K562 (cell line): ENCODE data around the gene CHMP2A. TPM values are rescaled to one million over a fixed set of nuclear protein-coding genes. Genes with fewer than 3 reads are reported as not detected.

ENCODE experiments used
- ARID1B ChIP-seq: fragments of 450-650 bp; IDR thresholded peaks from 2 replicates; pipeline ENCODE4 v1.6.1; 2016; ENCODE audit warnings: antibody characterized with exemption, mild to moderate bottlenecking, inconsistent platforms
- BCL6 ChIP-seq: fragments of 250-450 bp; sonication (Bioruptor Pico); IDR thresholded peaks from 2 replicates; pipeline ENCODE4 v1.4.0; 2020
- DACH1 ChIP-seq: fragments of 450-650 bp; IDR thresholded peaks from 2 replicates; pipeline ENCODE4 v1.6.1; 2018; ENCODE audit not compliant: partially characterized antibody
- ETV1 ChIP-seq: fragments of 450-650 bp; conservative IDR thresholded peaks from 2 replicates; pipeline ENCODE4 v1.6.1; 2016; ENCODE audit warnings: missing genetic modification characterization, control low read depth, low read depth, missing compliant biosample characterization
- FOSL1 ChIP-seq: fragments of 200-800 bp; sonication (Bioruptor generic); conservative IDR thresholded peaks from 2 replicates; pipeline ENCODE4 v1.6.1; 2016; ENCODE audit warnings: missing genetic modification characterization, missing compliant biosample characterization
- JUND ChIP-seq, 2 experiments: IDR thresholded peaks; 2 replicates in 1 of 2; 3 replicates in 1 of 2; pipeline ENCODE4 v1.6.1; 2011; ENCODE audit warnings: borderline replicate concordance in 2 of 2, low read depth in 2 of 2, low read length in 2 of 2, improper control_type of control experiment in 1 of 2, missing biosample characterization in 1 of 2, missing genetic modification characterization in 1 of 2, missing genetic modification reagents in 1 of 2
- MECOM ChIP-seq: fragments of 250-450 bp; sonication (Bioruptor Pico); IDR thresholded peaks from 2 replicates; pipeline ENCODE4 v1.8.0; 2022; ENCODE audit warnings: inconsistent platforms
- TAL1 ChIP-seq: fragments of 450-650 bp; IDR thresholded peaks from 2 replicates; pipeline ENCODE4 v1.6.1; 2016; ENCODE audit warnings: mild to moderate bottlenecking
- TCF7 ChIP-seq: sonication (generic); IDR thresholded peaks from 2 replicates; pipeline ENCODE4 v1.6.1; 2016; ENCODE audit warnings: antibody characterized with exemption, borderline replicate concordance
- ZNF282 ChIP-seq: sonication (generic); formaldehyde crosslinking; IDR thresholded peaks from 2 replicates; pipeline ENCODE4 v1.8.1; 2023; ENCODE audit warnings: missing genetic modification reagents
- polyA plus RNA-seq, 8 experiments: library from polyadenylated mRNA; depleted of rRNA in 4 of 8; stranded (reverse) in 5 of 8; unstranded in 3 of 8; fragments of >200 nt; fragmentation: Nextera tagmentation in 2 of 8; fragmentation: Illumina TruSeq in 1 of 8; extraction: Ambion mirVana in 2 of 8; extraction: Trizol in 1 of 8; gene quantifications; 2 replicates each; pipeline versions ENCODE4 v1.2.1 to v1.2.3, GENCODE V29; 2011 to 2014; ENCODE audit warnings: inconsistent platforms in 1 of 8, missing spikeins in 1 of 8
- total RNA-seq, 7 experiments: library from RNA; depleted of rRNA in 6 of 7; stranded (reverse); fragments of >200 nt in 6 of 7; fragmentation: Illumina TruSeq in 2 of 7; extraction: Trizol in 2 of 7; gene quantifications; 2 replicates each; pipeline versions ENCODE4 v1.2.1 to v1.2.3, GENCODE V29; 2011 to 2021; ENCODE audit warnings: low replicate concordance in 1 of 7
- TF ChIP-seq, protein P1 (sequence below): fragments of 450-650 bp; IDR thresholded peaks from 2 replicates; pipeline ENCODE4 v1.6.1; 2017; ENCODE audit warnings: antibody characterized with exemption
- TF ChIP-seq, protein P2 (sequence below): sonication (generic); formaldehyde crosslinking; IDR thresholded peaks from 2 replicates; pipeline ENCODE4 v1.9.0; 2022; ENCODE audit warnings: mild to moderate bottlenecking, missing genetic modification reagents
- TF ChIP-seq, protein P3 (sequence below), 2 experiments: fragments of 450-650 bp; formaldehyde crosslinking in 1 of 2; IDR thresholded peaks; 2 replicates each; pipeline versions ENCODE4 v1.4.0 to v1.6.1; 2014 to 2020; ENCODE audit warnings: mild to moderate bottlenecking in 2 of 2, borderline replicate concordance in 1 of 2, low read depth in 1 of 2
- TF ChIP-seq, protein P4 (sequence below): fragments of 200-800 bp; sonication (Bioruptor generic); IDR thresholded peaks from 2 replicates; pipeline ENCODE4 v1.6.1; 2017; ENCODE audit warnings: missing genetic modification characterization, missing compliant biosample characterization

CHMP2A gene
- total and polyA plus RNA-seq, 9 of the 15 experiments (the other 6 are each of a cell fraction or from before 2014, with no cell fraction given), result 57.6 to 159 (median 87.2) TPM

DNA sequence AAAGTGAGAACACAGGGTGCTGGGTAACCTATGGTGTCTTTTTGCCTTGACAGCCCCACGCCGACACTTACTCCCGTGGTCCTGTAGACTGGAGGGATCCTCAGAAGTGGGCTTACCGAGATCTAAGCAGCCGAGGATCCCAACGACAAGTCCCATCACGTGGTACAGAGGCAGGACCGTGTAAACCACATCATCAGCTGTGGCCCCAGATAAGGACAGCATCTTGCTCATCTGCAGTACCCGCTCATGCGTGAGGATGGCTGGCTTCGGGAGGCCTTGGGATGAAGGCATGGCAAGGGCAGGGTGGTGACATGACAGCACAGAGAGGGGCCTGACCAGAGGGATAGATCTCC is 45.2 kb downstream of the CHMP2A start (continued):
- peak; percentile 46; the same call in 1 of the 2 replicates for TF ChIP-seq JUND (IDR thresholded peaks at IDR 0.05; ENCODE audit: borderline replicate concordance, low read depth, low read length)
- TF ChIP-seq JUND (tag; IDR thresholded peaks at IDR 0.05; ENCODE audit: borderline replicate concordance, low read depth, low read length), result no peak
- TF ChIP-seq DACH1, result peak; percentile 66
- TF ChIP-seq MECOM (CRISPR knock-in tag), result peak; percentile 49; the same call in 1 of the 2 replicates
- TF ChIP-seq ETV1 (tag), result no peak
- no peak for TF ChIP-seq ZNF282 (CRISPR knock-in tag)
- TF ChIP-seq, protein P1, sequence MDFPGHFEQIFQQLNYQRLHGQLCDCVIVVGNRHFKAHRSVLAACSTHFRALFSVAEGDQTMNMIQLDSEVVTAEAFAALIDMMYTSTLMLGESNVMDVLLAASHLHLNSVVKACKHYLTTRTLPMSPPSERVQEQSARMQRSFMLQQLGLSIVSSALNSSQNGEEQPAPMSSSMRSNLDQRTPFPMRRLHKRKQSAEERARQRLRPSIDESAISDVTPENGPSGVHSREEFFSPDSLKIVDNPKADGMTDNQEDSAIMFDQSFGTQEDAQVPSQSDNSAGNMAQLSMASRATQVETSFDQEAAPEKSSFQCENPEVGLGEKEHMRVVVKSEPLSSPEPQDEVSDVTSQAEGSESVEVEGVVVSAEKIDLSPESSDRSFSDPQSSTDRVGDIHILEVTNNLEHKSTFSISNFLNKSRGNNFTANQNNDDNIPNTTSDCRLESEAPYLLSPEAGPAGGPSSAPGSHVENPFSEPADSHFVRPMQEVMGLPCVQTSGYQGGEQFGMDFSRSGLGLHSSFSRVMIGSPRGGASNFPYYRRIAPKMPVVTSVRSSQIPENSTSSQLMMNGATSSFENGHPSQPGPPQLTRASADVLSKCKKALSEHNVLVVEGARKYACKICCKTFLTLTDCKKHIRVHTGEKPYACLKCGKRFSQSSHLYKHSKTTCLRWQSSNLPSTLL, result no peak
- TF ChIP-seq, protein P2, sequence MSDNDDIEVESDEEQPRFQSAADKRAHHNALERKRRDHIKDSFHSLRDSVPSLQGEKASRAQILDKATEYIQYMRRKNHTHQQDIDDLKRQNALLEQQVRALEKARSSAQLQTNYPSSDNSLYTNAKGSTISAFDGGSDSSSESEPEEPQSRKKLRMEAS, result peak; percentile 74
- peak; percentile 46 for TF ChIP-seq TAL1
- peak; percentile 66; the same call in 1 of the 2 replicates for TF ChIP-seq ARID1B
- TF ChIP-seq, protein P3, sequence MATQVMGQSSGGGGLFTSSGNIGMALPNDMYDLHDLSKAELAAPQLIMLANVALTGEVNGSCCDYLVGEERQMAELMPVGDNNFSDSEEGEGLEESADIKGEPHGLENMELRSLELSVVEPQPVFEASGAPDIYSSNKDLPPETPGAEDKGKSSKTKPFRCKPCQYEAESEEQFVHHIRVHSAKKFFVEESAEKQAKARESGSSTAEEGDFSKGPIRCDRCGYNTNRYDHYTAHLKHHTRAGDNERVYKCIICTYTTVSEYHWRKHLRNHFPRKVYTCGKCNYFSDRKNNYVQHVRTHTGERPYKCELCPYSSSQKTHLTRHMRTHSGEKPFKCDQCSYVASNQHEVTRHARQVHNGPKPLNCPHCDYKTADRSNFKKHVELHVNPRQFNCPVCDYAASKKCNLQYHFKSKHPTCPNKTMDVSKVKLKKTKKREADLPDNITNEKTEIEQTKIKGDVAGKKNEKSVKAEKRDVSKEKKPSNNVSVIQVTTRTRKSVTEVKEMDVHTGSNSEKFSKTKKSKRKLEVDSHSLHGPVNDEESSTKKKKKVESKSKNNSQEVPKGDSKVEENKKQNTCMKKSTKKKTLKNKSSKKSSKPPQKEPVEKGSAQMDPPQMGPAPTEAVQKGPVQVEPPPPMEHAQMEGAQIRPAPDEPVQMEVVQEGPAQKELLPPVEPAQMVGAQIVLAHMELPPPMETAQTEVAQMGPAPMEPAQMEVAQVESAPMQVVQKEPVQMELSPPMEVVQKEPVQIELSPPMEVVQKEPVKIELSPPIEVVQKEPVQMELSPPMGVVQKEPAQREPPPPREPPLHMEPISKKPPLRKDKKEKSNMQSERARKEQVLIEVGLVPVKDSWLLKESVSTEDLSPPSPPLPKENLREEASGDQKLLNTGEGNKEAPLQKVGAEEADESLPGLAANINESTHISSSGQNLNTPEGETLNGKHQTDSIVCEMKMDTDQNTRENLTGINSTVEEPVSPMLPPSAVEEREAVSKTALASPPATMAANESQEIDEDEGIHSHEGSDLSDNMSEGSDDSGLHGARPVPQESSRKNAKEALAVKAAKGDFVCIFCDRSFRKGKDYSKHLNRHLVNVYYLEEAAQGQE (IDR thresholded peaks at IDR 0.05; ENCODE audit: borderline replicate concordance), result peak; percentile 35; the same call in 1 of the 2 replicates
- TF ChIP-seq, protein P3 (CRISPR knock-in tag; IDR thresholded peaks at IDR 0.05; ENCODE audit: low read depth), result no peak
- TF ChIP-seq BCL6 (CRISPR knock-in tag), result no peak
- TF ChIP-seq FOSL1, result peak; percentile 29; the same call in 1 of the 2 replicates
- TF ChIP-seq TCF7, result 0 out of 2 replicates have a peak, but pooled peaks have one; percentile 4
- TF ChIP-seq, protein P4, sequence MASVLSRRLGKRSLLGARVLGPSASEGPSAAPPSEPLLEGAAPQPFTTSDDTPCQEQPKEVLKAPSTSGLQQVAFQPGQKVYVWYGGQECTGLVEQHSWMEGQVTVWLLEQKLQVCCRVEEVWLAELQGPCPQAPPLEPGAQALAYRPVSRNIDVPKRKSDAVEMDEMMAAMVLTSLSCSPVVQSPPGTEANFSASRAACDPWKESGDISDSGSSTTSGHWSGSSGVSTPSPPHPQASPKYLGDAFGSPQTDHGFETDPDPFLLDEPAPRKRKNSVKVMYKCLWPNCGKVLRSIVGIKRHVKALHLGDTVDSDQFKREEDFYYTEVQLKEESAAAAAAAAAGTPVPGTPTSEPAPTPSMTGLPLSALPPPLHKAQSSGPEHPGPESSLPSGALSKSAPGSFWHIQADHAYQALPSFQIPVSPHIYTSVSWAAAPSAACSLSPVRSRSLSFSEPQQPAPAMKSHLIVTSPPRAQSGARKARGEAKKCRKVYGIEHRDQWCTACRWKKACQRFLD (CRISPR knock-in tag), result peak; percentile 76; the same call in 1 of the 2 replicates
